Epithelial cell of prostate (primary cell): ENCODE data around the gene ZBP1.

Experiments
- DNase-seq: peaks from one replicate; pipeline ENCODE4 v3.0.0-alpha.2; 2011; ENCODE audit warnings: low read depth, low spot score
- H3K27ac ChIP-seq: fragments of 450-650 bp; 2 replicates; pipeline ENCODE4 v1.5.1; 2017; ENCODE audit warnings: mild to moderate bottlenecking

The ZBP1 gene

GRCh38 chr20:57620274-57620990 lies at the start of gene ZBP1:
Gene ZBP1 (minus strand): TSS chr20:57620426. CDS start chr20:57620295, 131 bp downstream.
- DNase-seq, result no peak
- H3K27ac ChIP-seq, result peak within 1 kb of the TSS; percentile 19

GRCh38 chr20:57669632-57670031 lies 49.4 kb upstream of the ZBP1 start:
- no peak for DNase-seq
- H3K27ac ChIP-seq, result no peak overlapping the region

- DNase-seq, result no peak
These were observed 47.9 kb upstream of the ZBP1 start for GRCh38 chr20:57667924-57668782.

GRCh38 chr20:57667388-57667787 lies 47.2 kb upstream of the ZBP1 start:
- no peak overlapping the region for H3K27ac ChIP-seq
- DNase-seq, result no peak

More at GRCh38 chr20:57667924-57668782, 47.9 kb upstream of the ZBP1 start:
- H3K27ac ChIP-seq, result no peak overlapping the region

GRCh38 chr20:57666834-57667157 lies 46.6 kb upstream of the ZBP1 start:
- DNase-seq, result no peak
- H3K27ac ChIP-seq, result no peak overlapping the region

- H3K27ac ChIP-seq, result no peak overlapping the region
- no peak for DNase-seq
These were observed 46.0 kb upstream of the ZBP1 start for GRCh38 chr20:57666106-57666833.

- H3K27ac ChIP-seq, result no peak overlapping the region
- no peak for DNase-seq
These were observed 45.4 kb upstream of the ZBP1 start for GRCh38 chr20:57665589-57665971.

- no peak for DNase-seq
- no peak overlapping the region for H3K27ac ChIP-seq
These were observed 44.8 kb upstream of the ZBP1 start for GRCh38 chr20:57664924-57665588.

GRCh38 chr20:57664476-57664875 lies 44.2 kb upstream of the ZBP1 start:
- DNase-seq, result no peak

GRCh38 chr20:57663681-57664451 lies 43.6 kb upstream of the ZBP1 start:
- no peak for DNase-seq
- no peak overlapping the region for H3K27ac ChIP-seq

More at GRCh38 chr20:57664476-57664875, 44.2 kb upstream of the ZBP1 start:
- no peak overlapping the region for H3K27ac ChIP-seq

GRCh38 chr20:57663241-57663640 lies 43.0 kb upstream of the ZBP1 start:
- no peak overlapping the region for H3K27ac ChIP-seq
- no peak for DNase-seq

- DNase-seq, result no peak
- no peak overlapping the region for H3K27ac ChIP-seq
These were observed 42.4 kb upstream of the ZBP1 start for GRCh38 chr20:57662456-57663240.

- H3K27ac ChIP-seq, result no peak overlapping the region
- DNase-seq, result no peak
These were observed 41.7 kb upstream of the ZBP1 start for GRCh38 chr20:57661746-57662455.

- DNase-seq, result no peak
- H3K27ac ChIP-seq, result no peak overlapping the region
These were observed 40.9 kb upstream of the ZBP1 start for GRCh38 chr20:57660922-57661745.

- no peak for DNase-seq
- no peak overlapping the region for H3K27ac ChIP-seq
These were observed 40.1 kb upstream of the ZBP1 start for GRCh38 chr20:57660181-57660921.

GRCh38 chr20:57659517-57660180 lies 39.4 kb upstream of the ZBP1 start:
- peak overlapping the region; percentile 60 for H3K27ac ChIP-seq
- no peak for DNase-seq
